Kidney epithelial cell (primary cell): ENCODE results near the gene SORL1-AS1.
"Not testable (repeated sequence)": the region's sequence is repeated elsewhere in the genome, so short reads cannot be mapped to it uniquely, and the experiment has no call there.

ENCODE experiments used
- DNase-seq: peaks from one replicate; pipeline ENCODE4 v3.0.0-alpha.2; 2010; ENCODE audit warnings: low read depth
- H3K27me3 ChIP-seq: 2 replicates; pipeline ENCODE4 v1.6.0; 2011; ENCODE audit warnings: low read length; ENCODE audit not compliant: control insufficient read depth, insufficient read depth
- H3K36me3 ChIP-seq: 2 replicates; pipeline ENCODE4 v1.5.1; 2011; ENCODE audit warnings: low read length; ENCODE audit not compliant: control insufficient read depth, insufficient read depth
- H3K4me3 ChIP-seq: 2 replicates; pipeline ENCODE4 v1.5.1; 2011; ENCODE audit warnings: low read depth, mild to moderate bottlenecking, control low read depth, low read length
- TF ChIP-seq, protein P1 (sequence below): IDR thresholded peaks from 2 replicates; pipeline ENCODE4 v1.5.1; 2011; ENCODE audit warnings: mild to moderate bottlenecking, moderate library complexity, low read length, control low read depth, inconsistent platforms; ENCODE audit not compliant: insufficient read depth, poor library complexity, severe bottlenecking

Gene SORL1-AS1

DNA sequence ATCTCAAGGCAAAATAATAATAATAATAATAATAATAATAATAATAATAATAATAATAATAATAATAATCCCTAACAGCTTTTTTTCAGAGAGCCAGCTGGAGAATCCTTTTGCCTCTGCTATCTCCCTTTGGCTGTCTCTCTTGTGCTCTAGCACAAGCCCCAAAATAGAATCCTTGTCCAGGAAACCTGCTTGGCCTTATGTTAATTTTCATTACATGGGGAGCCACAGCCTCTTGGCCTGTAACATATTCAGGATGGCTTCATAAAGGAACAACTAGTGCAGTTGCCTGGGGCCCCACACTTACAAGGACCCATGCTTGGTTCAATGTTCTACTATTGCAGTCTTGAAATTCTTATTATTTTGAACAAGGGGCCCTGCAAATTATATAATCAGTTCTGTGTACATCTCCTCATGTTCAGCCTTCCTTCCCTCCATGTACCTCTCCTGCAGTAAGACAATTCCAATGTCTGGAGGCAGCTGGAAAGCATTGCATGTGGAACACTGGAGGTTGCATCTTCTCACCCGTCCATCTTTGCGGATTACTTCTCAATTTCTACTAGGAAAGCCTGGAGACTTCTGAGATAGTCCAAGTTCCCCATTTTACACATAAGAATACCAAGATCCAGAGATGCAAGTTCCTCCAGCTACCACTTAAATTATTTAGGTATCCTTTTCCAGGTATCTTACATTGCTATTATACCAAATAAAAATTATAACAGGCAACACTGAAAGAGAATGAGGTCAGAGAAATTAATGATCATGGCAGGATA, 38.4 kb downstream of the SORL1-AS1 start:
- TF ChIP-seq, protein P1, sequence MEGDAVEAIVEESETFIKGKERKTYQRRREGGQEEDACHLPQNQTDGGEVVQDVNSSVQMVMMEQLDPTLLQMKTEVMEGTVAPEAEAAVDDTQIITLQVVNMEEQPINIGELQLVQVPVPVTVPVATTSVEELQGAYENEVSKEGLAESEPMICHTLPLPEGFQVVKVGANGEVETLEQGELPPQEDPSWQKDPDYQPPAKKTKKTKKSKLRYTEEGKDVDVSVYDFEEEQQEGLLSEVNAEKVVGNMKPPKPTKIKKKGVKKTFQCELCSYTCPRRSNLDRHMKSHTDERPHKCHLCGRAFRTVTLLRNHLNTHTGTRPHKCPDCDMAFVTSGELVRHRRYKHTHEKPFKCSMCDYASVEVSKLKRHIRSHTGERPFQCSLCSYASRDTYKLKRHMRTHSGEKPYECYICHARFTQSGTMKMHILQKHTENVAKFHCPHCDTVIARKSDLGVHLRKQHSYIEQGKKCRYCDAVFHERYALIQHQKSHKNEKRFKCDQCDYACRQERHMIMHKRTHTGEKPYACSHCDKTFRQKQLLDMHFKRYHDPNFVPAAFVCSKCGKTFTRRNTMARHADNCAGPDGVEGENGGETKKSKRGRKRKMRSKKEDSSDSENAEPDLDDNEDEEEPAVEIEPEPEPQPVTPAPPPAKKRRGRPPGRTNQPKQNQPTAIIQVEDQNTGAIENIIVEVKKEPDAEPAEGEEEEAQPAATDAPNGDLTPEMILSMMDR = no peak
- Histone ChIP-seq H3K4me3 (no peak overlapping the region), H3K36me3 (no peaks in the 10 kb centered on the region), H3K27me3 (no peaks in the 10 kb centered on the region)
- DNase-seq = no peak

DNA sequence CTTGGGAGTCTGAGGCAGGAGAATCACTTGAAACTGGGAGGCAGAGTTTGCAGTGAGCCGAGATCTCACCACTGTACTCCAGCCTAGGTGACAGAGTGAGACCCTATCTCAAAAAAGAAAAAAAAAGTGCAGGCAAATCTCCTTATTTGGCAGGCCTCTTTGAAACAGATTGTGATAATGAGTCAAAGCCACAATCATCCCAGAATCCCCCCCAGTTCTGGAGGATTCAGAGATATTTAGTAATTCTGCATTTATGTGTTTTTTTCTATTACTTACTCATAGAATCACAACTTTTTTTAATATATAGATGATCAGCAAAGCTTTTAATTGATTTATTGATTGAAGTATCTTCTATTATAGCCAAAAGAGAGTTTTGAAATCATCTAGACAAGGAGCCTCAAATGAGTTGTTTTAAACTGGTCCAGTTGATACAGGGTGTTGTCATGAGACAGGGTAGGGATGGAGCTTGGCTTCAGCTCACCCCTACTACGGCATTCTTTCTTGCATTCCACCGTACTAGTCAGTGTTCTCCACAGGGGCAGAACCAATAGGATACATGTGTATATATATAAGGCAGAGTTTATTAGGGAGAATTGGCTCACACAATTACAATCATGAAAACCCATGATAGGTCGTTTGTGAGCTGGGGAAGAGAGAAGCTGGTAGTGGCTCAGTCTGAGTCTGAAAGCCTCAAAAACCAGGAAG, 39.9 kb downstream of the SORL1-AS1 start:
- H3K4me3 ChIP-seq = no peak overlapping the region
- no peak for DNase-seq
- TF ChIP-seq, protein P1 = no peak
- H3K27me3 ChIP-seq = no peaks in the 10 kb centered on the region
- H3K36me3 ChIP-seq = no peaks in the 10 kb centered on the region

- H3K36me3 ChIP-seq = no peaks in the 10 kb centered on the region
- H3K4me3 ChIP-seq = no peak overlapping the region
- TF ChIP-seq, protein P1 = no peak
- no peaks in the 10 kb centered on the region for H3K27me3 ChIP-seq
- no peak for DNase-seq
Observed at GRCh38 chr11:121412000-121412587, 40.7 kb downstream of the SORL1-AS1 start.

GRCh38 chr11:121411330-121411729, 41.4 kb downstream of the SORL1-AS1 start:
- not testable (repeated sequence) for DNase-seq, H3K36me3 ChIP-seq, H3K4me3 ChIP-seq, H3K27me3 ChIP-seq

GRCh38 chr11:121410041-121410440, 42.7 kb downstream of the SORL1-AS1 start:
- not testable (repeated sequence) for DNase-seq, H3K27me3 ChIP-seq, H3K4me3 ChIP-seq, H3K36me3 ChIP-seq

DNA sequence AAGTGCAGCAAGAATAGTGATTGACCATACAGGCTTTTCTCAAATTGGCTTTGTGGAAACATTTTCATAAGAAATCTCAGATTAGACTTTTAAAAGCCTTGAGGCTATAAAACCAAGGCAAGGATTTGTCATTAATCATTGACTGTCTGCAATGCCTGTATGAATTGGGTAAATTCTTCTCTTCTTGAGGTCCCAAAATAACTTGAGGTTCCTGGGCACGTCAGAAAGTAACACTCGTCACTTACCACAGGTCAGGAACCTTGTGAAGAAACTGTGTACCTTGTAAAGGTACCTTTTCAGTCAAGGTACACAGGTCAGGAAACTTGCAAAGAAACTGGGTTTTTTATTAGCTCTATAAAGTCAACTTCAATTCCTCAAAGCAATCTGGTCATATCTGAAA, 43.9 kb downstream of the SORL1-AS1 start:
- no peak for DNase-seq
- TF ChIP-seq, protein P1 = no peak
- Histone ChIP-seq H3K27me3 (no peaks in the 10 kb centered on the region), H3K4me3 (no peak overlapping the region), H3K36me3 (no peaks in the 10 kb centered on the region)
